Muscle of leg (tissue), 11 donors: Measurements from ENCODE around the gene CCSER2. TPM values are rescaled to one million over a fixed set of nuclear protein-coding genes. Genes with fewer than 3 reads are reported as not detected.

Source experiments
- DNase-seq: peaks from one replicate; pipeline ENCODE4 v3.0.0; 2013
- H3K27ac ChIP-seq: one replicate; pipeline ENCODE4 v1.5.1; 2013; ENCODE audit warnings: mild to moderate bottlenecking, low read length, control low read depth
- H3K27me3 ChIP-seq: one replicate; pipeline ENCODE4 v1.6.1; 2013; ENCODE audit warnings: low read length; ENCODE audit not compliant: control insufficient read depth, insufficient read depth
- H3K36me3 ChIP-seq: one replicate; pipeline ENCODE4 v1.6.1; 2013; ENCODE audit warnings: low read length; ENCODE audit not compliant: control insufficient read depth, insufficient read depth
- H3K4me1 ChIP-seq: one replicate; pipeline ENCODE4 v1.6.1; 2013; ENCODE audit warnings: low read length; ENCODE audit not compliant: control insufficient read depth, insufficient read depth
- H3K4me3 ChIP-seq: one replicate; pipeline ENCODE4 v1.5.1; 2013; ENCODE audit warnings: low read length, control low read depth
- H3K9me3 ChIP-seq: replicated peaks from 2 replicates; pipeline ENCODE4 v1.6.1; 2013; ENCODE audit warnings: low read depth, low read length; ENCODE audit not compliant: control insufficient read depth
- WGBS: methylation state at CpG from one replicate; pipeline ENCODE4 v1.1.5; 2013; ENCODE audit warnings: missing lambda C conversion rate; ENCODE audit not compliant: insufficient coverage; 5-methylcytosine and 5-hydroxymethylcytosine counted together
- polyA plus RNA-seq, 8 donors: library from polyadenylated mRNA; unstranded; fragments of 120-200 nt; gene quantifications; one replicate each; pipeline versions ENCODE4 v1.2.1 to v1.2.3, GENCODE V29; 2013; ENCODE audit warnings: inconsistent platforms in 1 of 8, low replicate concordance in 1 of 8; ENCODE audit not compliant: insufficient read length in 8 of 8, insufficient read depth in 1 of 8
- total RNA-seq: library from RNA; stranded (reverse); fragments of 120-200 nt; gene quantifications from one replicate; pipeline ENCODE4 v1.2.4, GENCODE V29; 2013

The CCSER2 gene
- total and polyA plus RNA-seq, 9 donors: 29.1 to 44.1 (median 37.2) TPM

- Histone ChIP-seq H3K4me1 (no peaks in the 10 kb centered on the region), H3K4me3 (no peak overlapping the region), H3K9me3 (peaks cover 7% of the 10 kb centered on the region), H3K27me3 (no peaks in the 10 kb centered on the region), H3K36me3 (peaks cover 12% of the 10 kb centered on the region), H3K27ac (no peak overlapping the region)
- no CpG with 5 or more reads among the region's 2 CpGs for WGBS
- DNase-seq: no peak
Measured at GRCh38 chr10:84456126-84456525, 127.7 kb downstream of the CCSER2 start.

DNA sequence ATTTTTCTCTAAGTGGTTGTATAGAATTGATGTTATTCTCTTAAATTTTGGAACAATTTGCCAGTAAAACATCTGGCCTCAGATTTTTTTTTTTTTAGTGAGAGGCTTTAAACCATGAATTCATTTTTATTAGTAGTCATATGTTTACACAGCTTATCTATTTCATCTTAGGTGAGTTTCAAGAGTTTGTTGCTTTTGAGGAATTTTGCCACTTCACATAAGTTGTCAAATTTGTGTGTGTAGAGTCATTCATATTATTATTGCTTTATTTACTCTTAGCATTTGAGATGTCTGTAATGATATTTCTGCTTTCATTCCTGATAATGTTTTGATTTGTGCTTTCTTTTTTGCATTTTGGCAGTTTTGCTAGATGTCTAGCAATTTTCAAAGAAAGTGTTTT, 132.1 kb downstream of the CCSER2 start:
- no peaks in the 10 kb centered on the region for H3K27me3 ChIP-seq
- H3K27ac ChIP-seq: no peak overlapping the region
- no peak overlapping the region for H3K4me3 ChIP-seq
- DNase-seq: no peak
- peaks cover 11% of the 10 kb centered on the region for H3K36me3 ChIP-seq
- peaks cover 7% of the 10 kb centered on the region for H3K9me3 ChIP-seq
- no peaks in the 10 kb centered on the region for H3K4me1 ChIP-seq

DNA sequence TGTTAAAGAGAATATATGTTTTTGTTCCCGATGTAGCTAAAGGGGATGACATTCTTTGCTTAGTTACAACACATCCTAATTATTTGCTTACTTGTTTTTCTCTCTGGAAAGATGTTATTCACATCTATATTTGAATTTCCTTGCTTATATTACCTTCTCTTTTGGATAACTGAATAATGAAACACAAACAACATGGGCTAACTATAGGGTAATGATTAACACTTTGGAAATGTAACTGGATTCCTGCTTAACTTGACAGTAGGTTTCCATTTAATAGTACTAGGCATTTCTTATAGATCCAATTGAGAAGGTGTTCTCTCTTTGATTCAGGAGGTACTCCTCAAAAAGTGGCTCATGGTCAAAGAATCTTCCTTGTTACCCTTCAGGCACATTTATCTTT, 141.1 kb downstream of the CCSER2 start:
- H3K27me3 ChIP-seq: no peaks in the 10 kb centered on the region
- peaks cover 2% of the 10 kb centered on the region for H3K36me3 ChIP-seq
- no peak for DNase-seq
- no peak overlapping the region for H3K4me3 ChIP-seq
- no peaks in the 10 kb centered on the region for H3K4me1 ChIP-seq
- H3K9me3 ChIP-seq: no peaks in the 10 kb centered on the region
- WGBS: no CpG with 5 or more reads among the region's 1 CpG
- H3K27ac ChIP-seq: no peak overlapping the region

GRCh38 chr10:84473136-84473535, 144.7 kb downstream of the CCSER2 start:
- no CpG with 5 or more reads among the region's 3 CpGs for whole genome bisulfite sequencing
- no peak for DNase-seq
- H3K9me3 ChIP-seq: no peaks in the 10 kb centered on the region
- H3K36me3 ChIP-seq: peaks cover 7% of the 10 kb centered on the region
- no peak overlapping the region for H3K4me3 ChIP-seq
- H3K27me3 ChIP-seq: no peaks in the 10 kb centered on the region
- no peaks in the 10 kb centered on the region for H3K4me1 ChIP-seq
- no peak overlapping the region for H3K27ac ChIP-seq

DNA sequence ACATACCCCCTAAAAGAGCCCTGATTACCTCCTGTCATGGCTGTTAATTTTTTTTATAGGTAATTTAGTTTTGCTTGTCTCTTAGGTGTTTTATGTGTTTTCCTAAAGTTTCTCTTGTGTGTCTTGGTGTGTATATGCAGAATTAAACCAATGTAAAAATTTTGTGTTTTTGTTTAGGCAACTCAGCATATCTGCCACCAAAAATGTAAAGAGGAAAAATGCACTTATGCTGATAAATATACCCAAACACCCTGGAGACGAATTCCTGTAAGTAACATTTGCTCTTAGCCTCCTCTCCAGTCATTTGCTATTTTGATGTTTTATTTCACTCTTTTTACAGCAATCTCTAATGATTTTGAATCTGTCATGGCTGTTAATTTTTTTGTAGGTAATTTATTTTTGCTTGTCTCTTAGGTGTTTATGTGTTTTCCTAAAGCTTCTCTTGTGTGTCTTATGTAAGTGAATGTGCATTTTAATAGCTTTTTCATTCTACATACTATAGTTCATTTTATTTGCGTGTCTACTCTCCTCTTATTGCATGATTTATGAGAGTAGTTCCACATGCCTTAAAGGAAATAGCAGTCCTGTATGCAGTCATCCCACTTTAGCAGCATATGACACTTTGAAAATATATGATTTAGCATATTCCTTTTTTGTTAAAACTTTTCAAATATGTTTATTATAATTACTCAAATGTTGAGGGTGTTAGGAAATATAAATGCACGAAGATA, 149.2 kb downstream of the CCSER2 start:
- Histone ChIP-seq H3K9me3 (no peaks in the 10 kb centered on the region), H3K4me1 (no peaks in the 10 kb centered on the region), H3K36me3 (peaks cover 7% of the 10 kb centered on the region), H3K4me3 (no peak overlapping the region), H3K27ac (no peak overlapping the region), H3K27me3 (no peaks in the 10 kb centered on the region)
- no peak for DNase-seq
- no CpG with 5 or more reads among the region's 3 CpGs for WGBS

GRCh38 chr10:84478151-84478550, 149.8 kb downstream of the CCSER2 start:
- Histone ChIP-seq H3K4me1 (no peaks in the 10 kb centered on the region), H3K36me3 (peaks cover 7% of the 10 kb centered on the region), H3K27me3 (no peaks in the 10 kb centered on the region), H3K27ac (no peak overlapping the region), H3K4me3 (no peak overlapping the region), H3K9me3 (no peaks in the 10 kb centered on the region)
- DNase-seq: no peak

DNA sequence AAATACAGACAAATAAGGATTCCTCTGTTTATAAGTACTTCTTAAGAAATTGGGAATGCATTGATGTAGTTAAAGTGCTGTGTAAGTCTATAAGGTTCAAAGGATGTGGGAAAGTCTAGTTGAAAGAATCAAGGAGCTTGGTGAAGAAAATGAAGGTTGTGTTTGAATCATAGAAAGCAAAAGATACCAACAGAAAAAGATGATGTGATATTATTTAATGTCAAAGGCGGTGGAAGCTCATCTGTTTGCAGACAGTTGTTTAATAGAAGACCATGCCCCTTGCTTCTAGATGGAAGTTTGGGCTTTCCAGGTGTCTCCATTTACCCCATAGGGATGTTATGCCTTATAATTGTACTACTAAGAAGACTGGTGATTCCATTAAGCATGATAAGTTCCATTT, 150.3 kb downstream of the CCSER2 start:
- no peaks in the 10 kb centered on the region for H3K4me1 ChIP-seq
- no CpG with 5 or more reads among the region's 1 CpG for WGBS
- H3K4me3 ChIP-seq: no peak overlapping the region
- H3K9me3 ChIP-seq: no peaks in the 10 kb centered on the region
- no peak for DNase-seq
- H3K27me3 ChIP-seq: no peaks in the 10 kb centered on the region
- no peak overlapping the region for H3K27ac ChIP-seq
- peaks cover 7% of the 10 kb centered on the region for H3K36me3 ChIP-seq

DNA sequence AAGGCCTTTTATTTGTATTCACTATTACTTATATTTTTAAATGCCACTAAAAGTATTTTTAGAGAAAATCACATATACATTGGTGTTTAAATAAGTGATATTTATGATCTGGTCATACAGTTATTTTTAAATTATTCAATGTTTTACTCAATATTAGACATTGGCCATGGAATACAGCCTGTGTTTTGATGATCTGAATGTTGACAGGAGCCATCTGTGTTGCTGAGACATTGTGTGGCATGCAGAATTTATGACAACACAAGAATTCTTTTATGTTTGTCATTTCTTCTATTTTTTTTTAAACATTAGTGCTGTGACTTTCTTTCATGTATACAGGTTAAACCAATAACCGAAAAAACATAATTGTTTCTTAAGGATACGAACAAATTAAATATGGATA, 156.2 kb downstream of the CCSER2 start:
- no peaks in the 10 kb centered on the region for H3K4me1 ChIP-seq
- no peak for DNase-seq
- H3K4me3 ChIP-seq: no peak overlapping the region
- WGBS: no CpG with 5 or more reads among the region's 2 CpGs
- no peaks in the 10 kb centered on the region for H3K9me3 ChIP-seq
- no peak overlapping the region for H3K27ac ChIP-seq
- no peaks in the 10 kb centered on the region for H3K36me3 ChIP-seq
- H3K27me3 ChIP-seq: no peaks in the 10 kb centered on the region

- H3K36me3 ChIP-seq: peaks cover 4% of the 10 kb centered on the region
- H3K4me1 ChIP-seq: no peaks in the 10 kb centered on the region
- peaks cover 6% of the 10 kb centered on the region for H3K9me3 ChIP-seq
- no peak overlapping the region for H3K4me3 ChIP-seq
- no peak overlapping the region for H3K27ac ChIP-seq
- no peak for DNase-seq
- no peaks in the 10 kb centered on the region for H3K27me3 ChIP-seq
- no CpG with 5 or more reads among the region's 2 CpGs for WGBS
Measured at GRCh38 chr10:84493361-84493760, 165.0 kb downstream of the CCSER2 start.

DNA sequence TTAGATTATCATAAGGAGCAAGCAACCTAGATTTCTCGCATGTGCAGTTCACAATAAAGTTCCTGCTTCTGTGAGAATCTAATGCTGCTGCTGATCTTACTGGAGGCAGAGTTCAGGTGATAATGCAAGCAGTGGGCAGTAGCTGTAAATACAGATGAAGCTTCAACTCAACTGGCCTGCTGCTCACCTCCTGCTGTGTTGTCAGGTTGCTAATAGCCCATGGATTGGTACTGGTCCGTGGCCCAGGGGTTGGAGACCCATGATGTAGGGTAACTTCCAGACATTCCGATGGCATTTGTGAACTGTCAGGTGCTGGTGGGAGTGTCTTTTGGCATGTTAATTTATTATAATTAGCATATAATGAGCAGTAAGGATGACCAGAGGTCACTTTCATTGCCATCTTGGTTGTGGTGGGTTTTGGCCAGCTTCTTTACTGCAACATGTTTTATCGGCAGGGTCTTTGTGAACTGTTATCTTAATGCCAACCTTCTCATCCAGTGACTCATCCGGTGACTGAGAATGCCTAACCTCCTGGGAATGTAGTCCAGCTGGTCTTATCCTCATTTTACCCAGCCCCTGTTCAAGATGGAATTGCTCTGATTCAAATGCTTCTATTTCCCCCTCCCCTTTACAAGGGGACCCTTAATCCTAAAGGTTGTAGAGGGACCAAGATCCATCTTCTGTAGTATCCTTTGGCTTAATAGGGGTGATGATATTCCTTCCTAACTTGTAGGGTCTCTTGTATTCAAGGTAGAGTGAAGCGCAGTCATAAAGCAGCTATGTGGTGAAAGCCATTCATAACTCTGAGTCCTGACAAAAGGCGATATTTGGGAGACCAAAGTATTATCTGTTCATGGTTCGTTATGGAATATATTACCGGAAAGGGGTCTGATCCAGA, 165.8 kb downstream of the CCSER2 start:
- Histone ChIP-seq H3K27me3 (no peaks in the 10 kb centered on the region), H3K4me1 (no peaks in the 10 kb centered on the region), H3K36me3 (peaks cover 4% of the 10 kb centered on the region), H3K9me3 (peaks cover 6% of the 10 kb centered on the region), H3K27ac (no peak overlapping the region), H3K4me3 (no peak overlapping the region)
- WGBS: 96% methylated on average over 5 of the region's 9 CpGs
- DNase-seq: no peak
